IMR-90 (cell line): ENCODE data around the gene UGT1A1. TPM values are rescaled to one million over a fixed set of nuclear protein-coding genes. Genes with fewer than 3 reads are reported as not detected.
A peak's percentile ranks its signal among the peaks of the same experiment; 100 is the strongest.

Source experiments
- ATAC-seq: fragments of 200-7000 bp; cut with Tn5 transposase; 2 replicates; pipeline ENCODE4 v1.9.1; 2020; ENCODE audit warnings: low read depth, mild to moderate bottlenecking, moderate library complexity
- BruUV-seq: library from RNA; stranded (reverse); fragments of 400-500 nt; replicated peaks from 2 replicates; lab custom pipeline; 2021; lab: Mats Ljungman, UMichigan
- CTCF ChIA-PET: fragments of 300-600 bp; formaldehyde crosslinking; extraction: SDS; loops from one replicate; lab custom pipeline; 2021; ENCODE audit warnings: antibody characterized with exemption; lab: Yijun Ruan, JAX
- POLR2A ChIA-PET: fragments of 300-600 bp; sonication (Branson Sonifier 250); formaldehyde crosslinking; loops from one replicate; lab custom pipeline; 2022; ENCODE audit warnings: antibody characterized with exemption; ENCODE audit not compliant: unreplicated experiment; lab: Charles Lee
- DNase-seq: peaks from one replicate; pipeline ENCODE4 v3.0.0; 2013
- H2AFZ ChIP-seq: replicated peaks from 2 replicates; pipeline ENCODE3; 2013; ENCODE audit warnings: low read length, mild to moderate bottlenecking; ENCODE audit not compliant: poor library complexity
- H2AK5ac ChIP-seq: 2 replicates; pipeline ENCODE4 v1.6.1; 2013; ENCODE audit warnings: low read depth, low read length, inconsistent platforms
- H2AK9ac ChIP-seq: replicated peaks from 2 replicates; pipeline ENCODE3; 2013; ENCODE audit warnings: mild to moderate bottlenecking, low read depth, low read length, moderate library complexity; ENCODE audit not compliant: poor library complexity
- H2BK120ac ChIP-seq: 2 replicates; pipeline ENCODE4 v1.6.1; 2013; ENCODE audit warnings: low read depth, low read length, inconsistent platforms
- H2BK15ac ChIP-seq: 3 replicates; pipeline ENCODE4 v1.6.1; 2013; ENCODE audit warnings: low read depth, low read length, inconsistent platforms
- H2BK20ac ChIP-seq: 2 replicates; pipeline ENCODE4 v1.6.1; 2013; ENCODE audit warnings: low read depth, mild to moderate bottlenecking, inconsistent platforms, low read length, moderate library complexity
- H2BK5ac ChIP-seq: 2 replicates; pipeline ENCODE4 v1.6.1; 2013; ENCODE audit warnings: mild to moderate bottlenecking, low read depth, low read length, inconsistent platforms; ENCODE audit not compliant: poor library complexity, severe bottlenecking
- H3K14ac ChIP-seq: replicated peaks from 2 replicates; pipeline ENCODE4 v1.6.1; 2013; ENCODE audit warnings: low read depth, low read length, inconsistent platforms
- H3K18ac ChIP-seq: 2 replicates; pipeline ENCODE4 v1.6.1; 2013; ENCODE audit warnings: low read depth, low read length, control low read depth
- H3K23ac ChIP-seq: 2 replicates; pipeline ENCODE4 v1.6.1; 2013; ENCODE audit warnings: low read depth, low read length, inconsistent platforms
- H3K27ac ChIP-seq: 2 replicates; pipeline ENCODE4 v1.5.1; 2013; ENCODE audit warnings: mild to moderate bottlenecking, control low read depth, low read length; ENCODE audit not compliant: insufficient read depth
- H3K27me3 ChIP-seq: 2 replicates; pipeline ENCODE4 v1.6.1; 2013; ENCODE audit warnings: low read length; ENCODE audit not compliant: control insufficient read depth, insufficient read depth
- H3K36me3 ChIP-seq: 2 replicates; pipeline ENCODE4 v1.6.1; 2013; ENCODE audit warnings: low read length, mixed read lengths; ENCODE audit not compliant: control insufficient read depth, insufficient read depth
- H3K4ac ChIP-seq: 2 replicates; pipeline ENCODE4 v1.6.1; 2013; ENCODE audit warnings: low read depth, low read length, inconsistent platforms
- H3K4me1 ChIP-seq: 2 replicates; pipeline ENCODE4 v1.6.1; 2013; ENCODE audit warnings: low read length, mixed read lengths; ENCODE audit not compliant: control insufficient read depth, insufficient read depth
- H3K4me2 ChIP-seq: 2 replicates; pipeline ENCODE4 v1.6.1; 2013; ENCODE audit warnings: low read depth, mild to moderate bottlenecking, control low read depth, low read length, moderate library complexity
- H3K4me3 ChIP-seq: 2 replicates; pipeline ENCODE4 v1.5.1; 2013; ENCODE audit warnings: low read depth, mild to moderate bottlenecking, control low read depth, low read length, moderate library complexity; ENCODE audit not compliant: insufficient read depth
- H3K56ac ChIP-seq: 2 replicates; pipeline ENCODE4 v1.6.1; 2013; ENCODE audit warnings: low read length, inconsistent platforms; ENCODE audit not compliant: insufficient read depth; ENCODE audit errors: extremely low read depth
- H3K79me1 ChIP-seq, 2 experiments: 2 replicates each; pipeline ENCODE4 v1.6.1; 2013; ENCODE audit warnings: low read length in 2 of 2, inconsistent platforms in 1 of 2, low read depth in 1 of 2
- H3K9ac ChIP-seq: 2 replicates; pipeline ENCODE4 v1.6.1; 2013; ENCODE audit warnings: low read depth, low read length, control low read depth
- H3K9me1 ChIP-seq: 2 replicates; pipeline ENCODE4 v1.6.1; 2013; ENCODE audit warnings: low read length, inconsistent platforms; ENCODE audit not compliant: insufficient read depth
- H3K9me3 ChIP-seq: 2 replicates; pipeline ENCODE4 v1.6.1; 2013; ENCODE audit warnings: low read length; ENCODE audit not compliant: control insufficient read depth, insufficient read depth
- H4K20me1 ChIP-seq: 2 replicates; pipeline ENCODE4 v1.6.1; 2013; ENCODE audit warnings: low read length, inconsistent platforms; ENCODE audit not compliant: insufficient read depth
- H4K5ac ChIP-seq: 2 replicates; pipeline ENCODE4 v1.6.1; 2013; ENCODE audit warnings: mild to moderate bottlenecking, low read depth, low read length, control low read depth
- H4K8ac ChIP-seq, 2 experiments: 2 replicates each; pipeline ENCODE4 v1.6.1; 2013; ENCODE audit warnings: low read depth in 2 of 2, low read length in 2 of 2, control low read depth in 1 of 2, inconsistent platforms in 1 of 2
- H4K91ac ChIP-seq: 2 replicates; pipeline ENCODE4 v1.6.1; 2013; ENCODE audit warnings: low read depth, low read length, inconsistent platforms; ENCODE audit not compliant: insufficient read depth
- WGBS, 2 experiments: methylation state at CpG; one replicate each; pipeline versions ENCODE4 v1.1.5 to v1.1.7; 2013; ENCODE audit warnings: missing lambda C conversion rate in 2 of 2; ENCODE audit not compliant: insufficient read length in 1 of 2; ENCODE audit errors: extremely low coverage in 2 of 2; 5-methylcytosine and 5-hydroxymethylcytosine counted together
- dilution Hi-C: fragments of 300-500 bp; cut with HindIII; formaldehyde crosslinking; loops from one replicate; pipeline ENCODE4 v1.14.3; 2018; ENCODE audit warnings: low sequenced_read_pairs; ENCODE audit not compliant: unreplicated experiment
- in situ Hi-C: fragments of 300-500 bp; cut with MboI; formaldehyde crosslinking; loops from 3 replicates; pipeline ENCODE4 v1.14.3; 2019; ENCODE audit warnings: low sequenced_read_pairs, inconsistent platforms, mixed read lengths
- intact Hi-C: fragments of 100-400 bp; cut with micrococcal nuclease; formaldehyde crosslinking; loops from 2 replicates; pipeline ENCODE4 v1.10.0; 2022
- polyA plus RNA-seq, 3 experiments: library from polyadenylated mRNA; depleted of rRNA; stranded (reverse); fragments of >200 nt; gene quantifications; 2 replicates each; pipeline ENCODE4 v1.2.3, GENCODE V29; 2012; ENCODE audit warnings: low replicate concordance in 1 of 3
- total RNA-seq: library from RNA; depleted of rRNA; stranded (reverse); fragments of >200 nt; gene quantifications from 2 replicates; pipeline ENCODE4 v1.2.3, GENCODE V29; 2012
- TF ChIP-seq, protein P1 (sequence below): conservative IDR thresholded peaks from 2 replicates; pipeline ENCODE4 v1.5.1; 2012; ENCODE audit warnings: mild to moderate bottlenecking, low read depth, low read length, improper control_type of control experiment
- TF ChIP-seq, protein P2 (sequence below): fragments of 150-350 bp; IDR thresholded peaks from 2 replicates; pipeline ENCODE4 v1.6.1; 2017; ENCODE audit warnings: mild to moderate bottlenecking, antibody characterized with exemption, low read length, low read depth

Gene UGT1A1
- total and polyA plus RNA-seq, 2 of the 4 experiments (the other 2 are of a cell fraction) = not detected

DNA sequence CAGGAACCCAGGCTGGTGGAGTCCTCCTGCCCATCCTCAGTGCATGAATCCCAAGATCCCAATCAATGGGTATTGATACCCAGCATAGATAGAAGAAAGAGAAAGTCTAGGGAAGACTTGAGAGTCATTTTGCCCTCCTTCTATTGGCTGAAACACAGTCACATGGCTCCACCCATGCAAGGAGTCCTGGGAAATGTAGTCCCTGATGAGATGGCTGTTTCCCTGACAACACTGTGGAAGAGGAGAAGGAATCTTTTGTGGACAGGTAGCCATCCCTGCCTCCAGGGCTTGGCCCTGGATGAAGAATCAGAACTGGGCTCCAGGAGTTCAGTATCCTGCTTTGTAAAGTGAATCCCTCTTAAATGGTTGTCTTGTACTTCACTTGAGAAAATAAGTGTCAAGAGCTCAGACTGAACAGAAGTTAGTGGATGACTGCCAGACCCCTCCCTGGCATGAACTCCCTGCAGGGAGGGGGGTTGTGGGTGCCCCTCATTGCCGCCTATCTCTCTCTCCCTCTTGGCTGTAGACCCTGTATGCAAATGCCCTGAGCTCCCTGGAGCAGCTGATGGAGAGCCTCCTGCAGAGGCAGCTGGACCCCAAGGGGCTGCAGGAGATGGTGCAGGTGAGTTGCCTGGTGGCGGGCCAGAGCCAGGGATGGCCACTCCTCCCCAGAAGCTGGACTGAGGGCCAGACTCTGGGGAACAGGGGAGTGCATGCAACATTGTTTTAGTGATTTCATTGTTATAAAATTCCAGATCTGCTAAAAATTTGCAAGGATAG, 54.2 kb downstream of the UGT1A1 start:
- ChIA-PET POLR2A (no interaction called here), CTCF (no interaction called here)
- H3K27ac ChIP-seq = no peak overlapping the region
- H3K4me1 ChIP-seq = no peaks in the 10 kb centered on the region
- no peak overlapping the region for H2AK9ac ChIP-seq
- no peak overlapping the region for H3K14ac ChIP-seq
- H3K23ac ChIP-seq = no peak overlapping the region
- dilution Hi-C loops (no loop called here), intact Hi-C loops (no loop called here), in situ Hi-C loops (no loop called here)
- no peak overlapping the region for H4K8ac ChIP-seq
- no TSS peak for BruUV-seq
- no peaks in the 10 kb centered on the region for H3K36me3 ChIP-seq
- H2AK5ac ChIP-seq = no peak overlapping the region
- no peak overlapping the region for H3K9ac ChIP-seq
- no peak overlapping the region for H3K18ac ChIP-seq
- ATAC-seq = no peak; the same call in 1 of the 2 replicates
- H3K4me3 ChIP-seq = no peak overlapping the region
- no peak overlapping the region for H3K56ac ChIP-seq
- H3K79me1 ChIP-seq = no peaks in the 10 kb centered on the region
- no peak overlapping the region for H4K5ac ChIP-seq
- H3K4ac ChIP-seq = no peak overlapping the region
- WGBS, 2 experiments = no CpG with 5 or more reads among the region's 2 CpGs
- TF ChIP-seq, protein P1, sequence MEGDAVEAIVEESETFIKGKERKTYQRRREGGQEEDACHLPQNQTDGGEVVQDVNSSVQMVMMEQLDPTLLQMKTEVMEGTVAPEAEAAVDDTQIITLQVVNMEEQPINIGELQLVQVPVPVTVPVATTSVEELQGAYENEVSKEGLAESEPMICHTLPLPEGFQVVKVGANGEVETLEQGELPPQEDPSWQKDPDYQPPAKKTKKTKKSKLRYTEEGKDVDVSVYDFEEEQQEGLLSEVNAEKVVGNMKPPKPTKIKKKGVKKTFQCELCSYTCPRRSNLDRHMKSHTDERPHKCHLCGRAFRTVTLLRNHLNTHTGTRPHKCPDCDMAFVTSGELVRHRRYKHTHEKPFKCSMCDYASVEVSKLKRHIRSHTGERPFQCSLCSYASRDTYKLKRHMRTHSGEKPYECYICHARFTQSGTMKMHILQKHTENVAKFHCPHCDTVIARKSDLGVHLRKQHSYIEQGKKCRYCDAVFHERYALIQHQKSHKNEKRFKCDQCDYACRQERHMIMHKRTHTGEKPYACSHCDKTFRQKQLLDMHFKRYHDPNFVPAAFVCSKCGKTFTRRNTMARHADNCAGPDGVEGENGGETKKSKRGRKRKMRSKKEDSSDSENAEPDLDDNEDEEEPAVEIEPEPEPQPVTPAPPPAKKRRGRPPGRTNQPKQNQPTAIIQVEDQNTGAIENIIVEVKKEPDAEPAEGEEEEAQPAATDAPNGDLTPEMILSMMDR = no peak
- TF ChIP-seq, protein P2, sequence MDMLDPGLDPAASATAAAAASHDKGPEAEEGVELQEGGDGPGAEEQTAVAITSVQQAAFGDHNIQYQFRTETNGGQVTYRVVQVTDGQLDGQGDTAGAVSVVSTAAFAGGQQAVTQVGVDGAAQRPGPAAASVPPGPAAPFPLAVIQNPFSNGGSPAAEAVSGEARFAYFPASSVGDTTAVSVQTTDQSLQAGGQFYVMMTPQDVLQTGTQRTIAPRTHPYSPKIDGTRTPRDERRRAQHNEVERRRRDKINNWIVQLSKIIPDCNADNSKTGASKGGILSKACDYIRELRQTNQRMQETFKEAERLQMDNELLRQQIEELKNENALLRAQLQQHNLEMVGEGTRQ = peak; percentile 84
- H2AFZ ChIP-seq = no peak overlapping the region
- no peak overlapping the region for H2BK20ac ChIP-seq
- H4K91ac ChIP-seq = no peak overlapping the region
- no peaks in the 10 kb centered on the region for H3K9me1 ChIP-seq
- H3K27me3 ChIP-seq = peaks cover 8% of the 10 kb centered on the region
- DNase-seq = peak; percentile 5
- no peak overlapping the region for H2BK120ac ChIP-seq
- no peak overlapping the region for H2BK15ac ChIP-seq
- no peak overlapping the region for H3K4me2 ChIP-seq
- no peaks in the 10 kb centered on the region for H4K20me1 ChIP-seq
- H3K9me3 ChIP-seq = no peaks in the 10 kb centered on the region
- no peak overlapping the region for H2BK5ac ChIP-seq
